HCT116 (cell line): Measurements from ENCODE around the gene TECPR1.

Experiments used
- ATF3 ChIP-seq: IDR thresholded peaks from 2 replicates; pipeline ENCODE4 v1.6.1; 2012
- CTCF ChIP-seq, 3 experiments: fragments of 200-600 bp in 1 of 3; sonication (generic) in 1 of 3; IDR thresholded peaks in 2 of 3; conservative IDR thresholded peaks in 1 of 3; 2 replicates each; pipeline ENCODE4 v1.5.1; 2012 to 2017; ENCODE audit warnings: low read depth in 2 of 3, low read length in 2 of 3, antibody characterized with exemption in 1 of 3, borderline replicate concordance in 1 of 3, control low read depth in 1 of 3, mild to moderate bottlenecking in 1 of 3, mixed read lengths in 1 of 3, mixed run types in 1 of 3, moderate library complexity in 1 of 3; ENCODE audit not compliant: insufficient read depth in 1 of 3
- MAX ChIP-seq: IDR thresholded peaks from 2 replicates; pipeline ENCODE4 v1.6.1; 2012
- POLR2AphosphoS5 ChIP-seq: IDR thresholded peaks from 2 replicates; pipeline ENCODE4 v1.6.1; 2011; ENCODE audit warnings: mild to moderate bottlenecking, low read depth, low read length, moderate library complexity
- RAD21 ChIP-seq: IDR thresholded peaks from 2 replicates; pipeline ENCODE4 v1.6.1; 2012; ENCODE audit warnings: low read depth, mild to moderate bottlenecking

GRCh38 chr7:98293746-98294145 lies 41.7 kb upstream of the TECPR1 start:
- TF ChIP-seq MAX (no peak), CTCF (IDR thresholded peaks at IDR 0.05 in 2 of 3, conservative IDR thresholded peaks at IDR 0.05 in 1 of 3; ENCODE audit: borderline replicate concordance in 1 of 3, insufficient read depth in 1 of 3, low read depth in 2 of 3, low read length in 2 of 3) (no peak), POLR2AphosphoS5 (no peak), ATF3 (no peak), RAD21 (no peak)
